ENCODE measurements around the gene FSTL4.

FSTL4 gene

GRCh38 chr5:133527311-133527710, 85.0 kb downstream of the FSTL4 start:
- no peak for DNase-seq
- no peak for TF ChIP-seq EZH2 (optimal IDR thresholded peaks at IDR 0.05; ENCODE audit: low read depth, low read length)
- no peak for TF ChIP-seq CTCF (IDR thresholded peaks at IDR 0.05; ENCODE audit: low read length)
- no peak overlapping the region for H3K27ac ChIP-seq (ENCODE audit: low read length)
- H3K79me2 ChIP-seq (ENCODE audit: low read length), result no peaks in the 10 kb centered on the region
- H3K9me3 ChIP-seq (replicated peaks; ENCODE audit: insufficient read depth, low read length), result no peaks in the 10 kb centered on the region
- no peaks in the 10 kb centered on the region for H3F3A ChIP-seq (ENCODE audit: insufficient read depth, low read length)
- no peak overlapping the region for H3K9ac ChIP-seq (ENCODE audit: low read length)
- no peaks in the 10 kb centered on the region for H3K9me2 ChIP-seq (replicated peaks; ENCODE audit: insufficient read depth, low read length)
- H3K27me3 ChIP-seq (replicated peaks; ENCODE audit: insufficient read depth, low read length), result no peaks in the 10 kb centered on the region
- H3K4me2 ChIP-seq (ENCODE audit: low read depth, low read length), result no peak overlapping the region
- no peaks in the 10 kb centered on the region for H3K36me3 ChIP-seq (replicated peaks; ENCODE audit: insufficient read depth, low read length)
- H4K20me1 ChIP-seq (ENCODE audit: insufficient read depth, low read length), result no peaks in the 10 kb centered on the region
- H2AFZ ChIP-seq (ENCODE audit: low read length), result no peak overlapping the region
- no peaks in the 10 kb centered on the region for H3K4me1 ChIP-seq (ENCODE audit: low read length)
- H3K4me3 ChIP-seq (ENCODE audit: low read length), result no peak overlapping the region

DNA sequence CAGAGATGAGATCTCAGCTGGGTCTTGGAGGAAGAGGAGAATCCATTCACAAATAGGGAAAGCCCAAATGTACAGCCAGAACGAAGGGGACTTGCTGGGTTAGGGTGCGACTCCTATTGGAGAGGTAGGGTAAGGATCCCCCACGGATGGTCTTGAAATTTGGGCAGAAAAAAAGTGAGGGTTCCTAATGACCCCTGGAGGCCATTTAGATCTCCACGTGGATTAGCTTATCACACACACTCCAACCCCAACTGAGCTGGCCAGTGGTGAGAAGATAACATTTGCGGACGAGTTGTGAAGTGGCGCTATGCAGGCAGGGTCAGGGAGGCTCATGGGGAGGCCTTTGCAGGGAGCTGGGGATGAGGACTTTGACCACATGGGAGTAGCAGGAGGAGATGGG, 86.0 kb downstream of the FSTL4 start:
- H3K9ac ChIP-seq (ENCODE audit: low read length), result no peak overlapping the region
- H4K20me1 ChIP-seq (ENCODE audit: insufficient read depth, low read length), result no peaks in the 10 kb centered on the region
- H3K36me3 ChIP-seq (replicated peaks; ENCODE audit: insufficient read depth, low read length), result no peaks in the 10 kb centered on the region
- no peaks in the 10 kb centered on the region for H3F3A ChIP-seq (ENCODE audit: insufficient read depth, low read length)
- H3K4me1 ChIP-seq (ENCODE audit: low read length), result no peaks in the 10 kb centered on the region
- no peaks in the 10 kb centered on the region for H3K9me3 ChIP-seq (replicated peaks; ENCODE audit: insufficient read depth, low read length)
- no peaks in the 10 kb centered on the region for H3K79me2 ChIP-seq (ENCODE audit: low read length)
- H3K27ac ChIP-seq (ENCODE audit: low read length), result no peak overlapping the region
- no peaks in the 10 kb centered on the region for H3K9me2 ChIP-seq (replicated peaks; ENCODE audit: insufficient read depth, low read length)
- no peak overlapping the region for H3K4me2 ChIP-seq (ENCODE audit: low read depth, low read length)
- H3K27me3 ChIP-seq (replicated peaks; ENCODE audit: insufficient read depth, low read length), result no peaks in the 10 kb centered on the region
- no peak overlapping the region for H2AFZ ChIP-seq (ENCODE audit: low read length)
- TF ChIP-seq EZH2 (optimal IDR thresholded peaks at IDR 0.05; ENCODE audit: low read depth, low read length), result no peak
- no peak for TF ChIP-seq EZH2phosphoT487 (IDR thresholded peaks at IDR 0.05; ENCODE audit: low read length)
- no peak for DNase-seq
- H3K4me3 ChIP-seq (ENCODE audit: low read length), result no peak overlapping the region

GRCh38 chr5:133525126-133525525, 87.2 kb downstream of the FSTL4 start:
- Histone ChIP-seq H3K4me3 (ENCODE audit: low read length) (no peak overlapping the region), H3K36me3 (replicated peaks; ENCODE audit: insufficient read depth, low read length) (no peaks in the 10 kb centered on the region), H3K9ac (ENCODE audit: low read length) (no peak overlapping the region), H3K9me2 (replicated peaks; ENCODE audit: insufficient read depth, low read length) (no peaks in the 10 kb centered on the region), H3K4me2 (ENCODE audit: low read depth, low read length) (no peak overlapping the region), H3K79me2 (ENCODE audit: low read length) (no peaks in the 10 kb centered on the region), H2AFZ (ENCODE audit: low read length) (no peak overlapping the region), H4K20me1 (ENCODE audit: insufficient read depth, low read length) (no peaks in the 10 kb centered on the region), H3K27ac (ENCODE audit: low read length) (no peak overlapping the region), H3F3A (ENCODE audit: insufficient read depth, low read length) (no peaks in the 10 kb centered on the region), H3K9me3 (replicated peaks; ENCODE audit: insufficient read depth, low read length) (no peaks in the 10 kb centered on the region), H3K4me1 (ENCODE audit: low read length) (no peaks in the 10 kb centered on the region), H3K27me3 (replicated peaks; ENCODE audit: insufficient read depth, low read length) (no peaks in the 10 kb centered on the region)
- TF ChIP-seq EZH2phosphoT487 (IDR thresholded peaks at IDR 0.05; ENCODE audit: low read length), result no peak
- TF ChIP-seq CTCF (IDR thresholded peaks at IDR 0.05; ENCODE audit: low read length), result no peak
- no peak for TF ChIP-seq EZH2 (optimal IDR thresholded peaks at IDR 0.05; ENCODE audit: low read depth, low read length)
- no peak for DNase-seq

DNA sequence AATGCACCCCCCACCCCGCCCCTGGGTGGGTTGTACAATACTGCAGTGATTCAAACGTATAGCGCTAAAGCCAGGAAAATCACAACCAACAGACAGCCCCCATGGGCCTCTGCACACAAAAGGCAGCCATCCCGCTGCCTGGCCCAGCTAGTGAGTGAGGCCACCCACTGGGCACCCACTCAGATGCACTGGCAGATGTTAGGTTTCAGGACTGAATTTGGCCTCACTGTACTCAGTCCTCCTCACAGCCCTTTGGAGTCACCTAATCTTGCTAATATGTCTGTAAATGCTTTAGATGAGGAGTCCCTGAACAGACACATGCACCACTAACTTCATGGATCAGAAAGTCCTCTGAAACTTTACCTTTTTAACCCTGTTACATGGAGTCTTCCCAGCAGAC, 87.7 kb downstream of the FSTL4 start:
- Histone ChIP-seq H2AFZ (ENCODE audit: low read length) (no peak overlapping the region), H4K20me1 (ENCODE audit: insufficient read depth, low read length) (no peaks in the 10 kb centered on the region), H3K4me3 (ENCODE audit: low read length) (no peak overlapping the region), H3F3A (ENCODE audit: insufficient read depth, low read length) (no peaks in the 10 kb centered on the region), H3K4me1 (ENCODE audit: low read length) (no peaks in the 10 kb centered on the region), H3K36me3 (replicated peaks; ENCODE audit: insufficient read depth, low read length) (no peaks in the 10 kb centered on the region), H3K9ac (ENCODE audit: low read length) (no peak overlapping the region), H3K9me2 (replicated peaks; ENCODE audit: insufficient read depth, low read length) (no peaks in the 10 kb centered on the region), H3K79me2 (ENCODE audit: low read length) (no peaks in the 10 kb centered on the region), H3K4me2 (ENCODE audit: low read depth, low read length) (no peak overlapping the region), H3K27me3 (replicated peaks; ENCODE audit: insufficient read depth, low read length) (no peaks in the 10 kb centered on the region), H3K27ac (ENCODE audit: low read length) (no peak overlapping the region), H3K9me3 (replicated peaks; ENCODE audit: insufficient read depth, low read length) (no peaks in the 10 kb centered on the region)
- TF ChIP-seq EZH2phosphoT487 (IDR thresholded peaks at IDR 0.05; ENCODE audit: low read length), result no peak
- no peak for TF ChIP-seq EZH2 (optimal IDR thresholded peaks at IDR 0.05; ENCODE audit: low read depth, low read length)
- TF ChIP-seq CTCF (IDR thresholded peaks at IDR 0.05; ENCODE audit: low read length), result no peak
- no peak for DNase-seq
